NOMO-1 treated with dmso at 0.1 percent for 144 hours (cell line): ENCODE data around the gene GUCY1A1.
A peak's percentile ranks its signal among the peaks of the same experiment; 100 is the strongest.

Experiments
- DNase-seq: peaks from one replicate; lab custom pipeline; 2025; ENCODE audit not compliant: unreplicated experiment; lab: John Stamatoyannopoulos, UW

GUCY1A1 gene

DNA sequence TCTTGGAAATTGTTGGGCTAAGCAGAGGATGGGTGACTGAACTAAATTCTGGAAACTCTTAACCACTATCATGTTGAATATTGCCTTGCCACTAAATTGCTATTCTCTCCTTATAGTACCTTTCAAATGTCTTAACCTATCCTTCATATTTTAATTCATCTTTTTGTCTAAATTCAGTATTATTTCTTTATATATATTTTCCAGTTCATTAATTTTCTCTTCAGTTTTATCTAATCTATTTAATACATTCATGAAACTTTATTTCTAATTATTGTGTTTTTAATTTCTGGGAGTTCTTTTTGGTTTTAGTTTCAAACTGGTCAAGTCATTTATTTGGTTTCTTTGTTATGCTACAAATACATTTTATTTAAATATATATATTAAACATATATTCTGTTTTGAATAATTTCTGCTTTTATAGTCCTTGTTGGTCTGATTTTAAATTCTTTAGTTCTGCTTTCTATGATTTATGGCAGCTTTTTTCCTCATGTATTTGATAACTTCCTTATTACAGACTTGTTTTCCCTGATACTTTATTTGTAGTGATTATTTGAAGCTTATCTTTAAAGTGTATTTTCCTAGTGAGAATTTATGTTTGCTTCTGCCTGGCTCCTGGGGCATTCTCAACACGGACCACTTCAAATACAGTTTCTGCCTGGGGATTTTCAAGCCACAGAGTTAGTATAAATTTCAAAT, 8.5 kb upstream of the GUCY1A1 start:
- DNase-seq, result no peak

DNA sequence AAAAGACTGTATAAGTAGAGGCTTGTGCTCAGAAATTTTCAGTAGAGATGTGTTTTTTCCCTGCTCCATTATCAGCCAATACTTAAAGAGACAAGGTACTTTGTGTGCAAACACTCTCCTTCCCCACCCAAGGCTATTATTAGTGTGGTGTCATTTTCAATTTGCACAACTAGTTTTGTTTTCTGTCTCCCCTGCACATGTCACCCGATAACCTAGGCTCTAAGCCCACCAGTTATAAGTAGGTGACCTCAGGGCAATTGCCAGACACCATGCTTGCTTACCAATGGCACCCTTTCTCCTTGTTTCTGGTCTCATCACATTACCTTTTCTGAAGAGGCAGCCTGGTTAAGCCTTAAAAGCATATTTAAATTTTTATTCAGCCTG, 8.0 kb upstream of the GUCY1A1 start:
- no peak for DNase-seq

DNA sequence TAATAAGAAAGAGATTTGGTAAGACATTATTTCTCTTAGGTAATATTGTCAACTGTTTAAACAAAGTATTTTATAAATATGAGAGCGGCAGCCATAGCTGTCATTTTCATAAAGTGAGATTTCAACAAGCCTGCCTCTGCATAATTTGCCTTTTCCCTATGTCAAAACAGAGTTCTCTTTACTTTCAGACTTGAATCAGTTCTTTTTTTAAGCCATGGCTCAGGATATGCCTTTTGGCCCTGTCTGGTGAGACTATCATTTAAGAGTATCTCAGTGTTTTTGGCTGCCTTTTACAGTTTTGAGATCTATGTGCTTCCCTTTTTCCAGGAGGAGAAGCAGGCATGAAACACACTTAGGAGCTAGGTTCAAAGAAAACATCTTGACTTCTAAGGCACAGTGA, 7.5 kb upstream of the GUCY1A1 start:
- DNase-seq, result no peak

DNA sequence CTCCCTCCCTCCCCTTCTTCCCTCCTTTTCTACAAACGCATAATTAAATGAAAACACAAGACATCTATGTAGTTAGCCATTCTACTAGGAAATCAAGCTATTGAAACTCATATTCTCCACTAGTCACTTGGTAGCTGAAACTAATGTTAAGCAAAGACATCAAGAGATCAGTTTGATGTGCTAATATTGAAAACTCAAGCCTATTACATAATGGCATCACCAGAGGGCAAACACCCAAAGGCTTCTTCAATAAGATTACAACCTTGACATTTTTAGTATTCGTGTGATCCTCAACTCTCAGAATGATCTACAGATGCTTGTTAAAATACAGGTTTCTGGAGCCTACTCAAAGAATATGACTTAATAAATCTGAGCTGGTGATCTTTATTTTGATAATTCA, 6.2 kb upstream of the GUCY1A1 start:
- no peak for DNase-seq

DNA sequence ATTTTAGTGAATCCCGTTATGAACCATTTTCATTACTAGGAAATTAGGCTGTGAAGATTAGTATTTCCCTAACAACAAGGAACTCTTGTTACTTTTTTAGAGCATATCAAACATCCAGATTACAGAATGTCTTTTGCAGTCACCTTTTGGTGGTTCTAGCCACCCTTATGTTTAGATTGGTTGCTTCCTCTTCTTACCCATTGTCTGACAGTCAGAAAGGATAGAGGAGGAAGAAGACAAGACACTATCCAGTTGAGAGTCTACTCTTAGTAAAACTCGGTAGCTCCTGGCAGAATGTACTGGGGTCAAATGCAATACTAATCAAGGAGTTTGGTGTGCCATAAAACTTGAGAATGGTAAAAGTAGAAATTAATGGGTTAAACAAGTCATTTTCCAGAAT, 1.6 kb upstream of the GUCY1A1 start:
- DNase-seq, result no peak

DNA sequence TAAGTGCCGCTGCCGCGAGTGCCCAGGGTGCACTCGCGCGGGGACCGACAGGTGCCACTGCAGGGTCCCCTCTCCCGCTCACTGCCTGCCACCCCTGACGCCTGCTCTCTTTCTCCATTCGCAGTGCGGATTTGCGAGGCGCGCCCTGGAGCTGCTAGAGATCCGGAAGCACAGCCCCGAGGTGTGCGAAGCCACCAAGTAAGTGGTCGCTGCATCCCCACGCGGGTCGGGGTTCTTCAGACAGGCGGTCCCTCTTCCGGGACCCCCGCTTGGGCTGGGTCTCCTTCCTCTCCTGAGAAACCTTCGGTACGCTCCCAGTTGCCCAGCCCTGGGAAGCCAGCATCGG, 547 bp downstream of the GUCY1A1 start:
- no peak for DNase-seq

DNA sequence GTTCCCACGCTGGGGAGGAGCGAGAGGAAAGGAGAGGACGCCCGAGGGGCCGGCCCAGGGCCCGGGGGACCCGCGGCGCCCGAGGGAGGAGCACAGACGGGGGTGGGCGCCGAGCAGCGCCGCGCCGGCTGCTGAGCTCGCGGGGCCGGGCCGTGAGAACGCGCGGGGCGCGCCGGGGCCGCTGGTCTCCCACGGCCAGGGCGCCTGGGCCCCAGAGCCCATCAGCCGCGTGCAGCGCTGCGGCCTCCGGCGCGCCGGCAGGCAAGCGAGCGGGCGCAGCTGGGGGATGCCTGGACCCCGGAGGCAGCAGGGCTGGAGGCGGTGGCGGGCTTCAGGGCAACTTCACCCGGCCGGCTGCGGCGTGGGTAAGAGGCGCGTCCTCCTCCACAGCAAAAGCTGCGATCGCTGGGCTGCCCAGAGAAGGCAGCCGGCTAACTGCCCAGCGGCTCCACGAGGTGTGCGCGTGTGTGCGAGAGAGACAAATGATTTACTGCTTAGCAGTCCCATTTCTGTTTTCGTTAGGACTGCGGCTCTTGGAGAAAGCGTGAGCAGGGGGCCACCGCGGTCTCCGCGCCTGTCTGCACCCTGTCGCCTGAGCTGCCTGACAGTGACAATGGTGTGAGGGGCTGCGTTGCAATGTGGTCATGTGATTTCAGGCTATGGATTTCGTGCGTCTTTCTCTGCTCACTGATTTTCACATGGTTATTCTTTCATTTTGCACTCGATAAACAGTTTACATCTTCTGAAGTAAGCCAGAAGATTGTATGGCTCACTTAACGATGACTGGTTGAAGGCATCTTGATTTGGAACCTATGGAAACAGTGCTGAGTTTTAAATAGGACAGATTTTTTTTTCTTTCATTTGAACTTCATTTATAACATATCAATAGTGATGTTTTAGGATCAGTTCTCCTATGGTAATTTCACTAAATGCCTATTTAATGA, 1.2 kb downstream of the GUCY1A1 start:
- no peak for DNase-seq

DNA sequence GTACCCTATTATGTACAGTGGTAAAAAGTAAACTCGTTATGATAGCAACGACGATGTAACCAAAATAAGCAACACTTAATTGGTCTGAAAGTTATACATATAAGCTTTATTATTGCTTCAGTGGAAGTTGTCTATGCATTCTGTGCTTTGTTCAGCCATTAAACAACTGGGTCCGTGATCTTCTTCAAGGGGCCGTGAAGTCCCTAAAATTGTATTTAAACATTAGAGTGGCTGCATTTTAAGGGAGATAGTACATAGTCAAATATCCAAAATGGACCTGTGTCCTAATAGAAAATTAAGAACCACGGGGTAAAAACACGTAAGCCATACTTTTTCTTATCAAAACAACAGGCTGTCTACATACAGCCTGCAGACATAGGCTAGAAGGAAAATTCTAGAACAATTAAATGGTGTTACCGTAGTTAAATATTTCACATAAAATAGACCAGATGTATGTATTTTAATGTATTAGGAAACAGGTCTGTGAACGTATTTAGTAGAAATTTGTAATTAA, 2.1 kb downstream of the GUCY1A1 start:
- no peak for DNase-seq

DNA sequence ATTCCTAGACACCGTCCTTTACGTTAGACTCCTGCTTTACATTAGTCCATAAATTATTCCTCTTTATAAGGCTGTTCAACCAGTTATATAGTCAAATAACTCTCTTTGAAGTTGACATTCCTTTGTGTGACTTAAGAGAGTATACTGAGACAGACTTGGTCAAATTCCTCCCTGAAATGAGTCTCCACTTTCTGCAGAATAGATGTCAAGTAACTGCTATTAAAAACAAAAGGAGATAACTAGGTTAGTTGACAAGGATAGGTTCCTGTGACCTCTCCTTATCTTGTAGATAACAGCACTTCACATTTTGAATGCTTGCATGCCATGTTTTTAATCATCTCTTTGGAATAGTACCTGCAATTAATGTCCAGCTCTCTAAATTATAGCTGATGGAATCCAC, 5.7 kb downstream of the GUCY1A1 start:
- DNase-seq, result no peak

DNA sequence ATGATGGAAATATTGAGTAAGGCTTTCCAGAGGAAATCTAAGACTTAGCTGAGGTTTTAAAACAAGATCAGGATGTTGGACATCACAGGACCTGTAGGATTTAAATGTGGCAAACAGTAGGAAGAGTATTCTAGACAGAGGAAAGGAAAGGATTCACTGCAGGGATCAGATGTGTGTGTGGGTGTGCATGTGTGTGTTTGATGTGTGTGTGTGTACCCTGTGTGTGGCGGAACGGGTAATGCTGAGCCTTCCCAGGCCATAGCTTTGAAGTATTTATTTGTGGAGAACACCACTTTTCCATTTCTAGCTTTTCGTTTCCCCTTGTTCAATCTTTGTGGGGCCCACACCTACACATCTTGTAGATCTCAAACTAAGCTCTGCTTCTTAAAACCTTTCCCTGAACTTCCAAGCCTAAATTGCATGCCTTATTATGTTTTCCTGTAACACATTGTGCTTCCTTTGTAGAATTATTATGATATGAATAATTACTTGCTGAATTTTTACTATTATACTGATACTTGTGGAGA, 6.9 kb downstream of the GUCY1A1 start:
- DNase-seq, result no peak

DNA sequence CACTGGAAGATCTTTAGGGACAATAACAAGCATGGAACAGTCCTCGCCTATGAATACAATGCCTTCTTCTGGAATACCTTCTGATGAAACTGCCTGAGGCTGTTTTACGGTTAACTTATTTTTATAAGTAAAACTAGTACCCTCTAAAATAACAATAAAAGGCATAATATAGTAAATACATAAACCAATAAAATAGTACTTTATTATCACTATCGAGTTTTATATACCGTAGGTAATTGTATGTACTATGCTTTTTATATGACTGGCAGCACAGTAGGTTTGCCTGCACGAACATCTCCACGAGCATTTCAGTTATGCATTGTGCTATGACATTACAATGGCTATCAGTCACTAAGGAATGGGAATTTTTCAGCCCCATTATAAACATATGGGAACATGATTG, 8.0 kb downstream of the GUCY1A1 start:
- no peak for DNase-seq

DNA sequence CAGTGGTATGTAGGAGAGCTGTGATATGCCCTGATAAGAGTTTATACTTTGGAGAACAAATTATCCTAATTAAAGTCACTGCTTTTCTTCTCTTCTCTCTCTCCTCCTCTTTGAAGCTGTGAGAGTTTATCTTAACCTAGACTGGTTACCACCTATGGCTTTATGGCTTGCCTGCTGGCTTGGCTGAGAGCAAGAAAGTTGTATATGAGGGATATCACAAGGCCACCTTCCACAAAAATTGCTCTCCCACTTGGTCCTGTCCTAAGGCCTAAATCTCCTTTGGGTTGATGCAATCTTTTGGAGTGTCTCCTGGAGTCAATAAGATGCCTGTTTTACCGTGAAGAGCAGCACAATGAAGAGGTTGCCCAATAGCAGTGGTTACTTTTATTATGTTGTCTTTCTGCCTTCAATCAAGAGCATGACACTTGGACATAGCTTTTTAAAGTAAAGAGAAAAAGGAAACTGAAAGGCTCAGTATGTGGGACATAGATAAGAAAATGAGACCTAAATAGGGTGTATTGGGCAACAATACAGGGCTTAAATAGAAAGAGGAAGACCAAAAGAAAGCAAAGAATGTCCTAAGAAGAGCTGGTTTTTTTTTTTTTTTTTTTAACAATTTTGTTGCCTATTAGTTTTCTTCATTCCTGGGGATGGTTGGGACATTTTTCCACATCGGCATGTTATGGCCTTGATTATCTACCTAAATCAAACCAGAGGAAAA, 9.2 kb downstream of the GUCY1A1 start:
- DNase-seq, result peak; percentile 78

DNA sequence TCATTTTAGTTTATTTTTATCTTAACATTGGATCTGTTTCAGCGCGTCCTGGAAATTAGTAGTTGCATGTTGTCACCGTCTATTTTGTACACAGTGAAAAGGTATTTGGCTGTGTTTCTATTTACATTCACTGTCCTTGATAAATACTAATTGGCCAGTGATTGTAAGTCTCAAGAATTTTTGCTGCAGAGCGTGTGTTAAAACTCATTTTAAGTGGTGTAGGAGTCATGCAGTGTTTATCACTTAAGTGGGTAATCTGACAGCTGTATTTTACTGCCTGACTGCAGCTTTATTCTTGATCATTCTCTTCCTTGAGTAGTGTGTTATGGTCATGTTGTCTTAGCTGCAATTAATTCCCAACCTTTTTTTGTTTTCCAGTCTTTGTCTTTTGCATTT, 9.8 kb downstream of the GUCY1A1 start:
- no peak for DNase-seq

DNA sequence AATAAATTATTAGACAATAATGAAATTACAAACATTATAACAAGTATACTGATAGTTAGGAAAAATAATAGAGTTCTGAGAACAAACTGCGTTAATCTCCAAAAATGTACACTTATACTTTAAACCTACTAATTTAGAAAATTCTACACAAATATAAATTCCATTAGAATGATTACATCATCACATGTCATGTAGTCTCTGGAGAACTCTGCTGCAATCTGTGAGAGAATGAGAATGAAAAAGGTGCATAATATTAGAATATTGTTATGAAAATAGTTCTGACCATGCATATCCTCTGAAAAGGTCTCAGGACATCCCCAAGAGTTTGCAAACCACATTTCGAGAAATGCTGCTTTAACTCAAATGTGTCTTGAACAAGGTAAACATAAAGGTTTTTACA, 11.4 kb downstream of the GUCY1A1 start:
- no peak for DNase-seq

DNA sequence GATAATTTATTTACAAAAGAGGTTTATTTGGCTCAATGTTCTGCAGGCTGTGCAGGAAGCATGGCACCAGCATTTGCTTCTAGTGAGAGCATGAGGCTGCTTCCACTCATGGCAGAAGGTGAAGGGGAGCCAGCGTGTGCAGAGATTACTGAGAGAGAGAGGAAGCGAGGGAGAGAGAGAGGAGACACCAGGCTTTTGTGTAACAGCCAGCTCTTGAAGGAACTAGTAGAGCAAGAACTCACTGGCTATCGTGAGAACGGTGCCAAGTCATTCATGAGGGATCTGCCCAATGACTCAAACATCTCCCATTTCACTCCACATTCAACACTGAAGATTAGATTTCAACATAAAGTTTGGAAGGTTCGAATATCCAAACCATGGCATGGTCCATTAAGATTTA, 12.7 kb downstream of the GUCY1A1 start:
- DNase-seq, result no peak

DNA sequence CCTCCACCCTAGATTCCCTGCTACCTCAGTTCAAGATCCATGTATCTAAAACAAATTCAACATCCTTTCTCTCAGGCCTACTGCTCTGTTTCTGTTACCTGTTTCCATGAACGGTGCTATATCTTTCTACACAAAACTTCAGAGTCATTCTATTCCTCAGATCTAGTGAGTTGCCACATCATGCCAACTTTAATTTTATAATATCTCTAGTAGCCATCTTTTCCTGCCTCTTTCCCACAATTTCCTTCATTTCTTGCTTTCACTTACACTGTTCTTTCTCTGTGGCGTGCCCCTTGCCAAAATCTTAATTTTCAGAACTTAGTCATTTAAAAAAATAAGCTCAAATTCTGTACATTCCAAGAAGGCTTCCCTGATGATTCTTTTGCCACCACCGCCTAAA, 15.2 kb downstream of the GUCY1A1 start:
- no peak for DNase-seq

DNA sequence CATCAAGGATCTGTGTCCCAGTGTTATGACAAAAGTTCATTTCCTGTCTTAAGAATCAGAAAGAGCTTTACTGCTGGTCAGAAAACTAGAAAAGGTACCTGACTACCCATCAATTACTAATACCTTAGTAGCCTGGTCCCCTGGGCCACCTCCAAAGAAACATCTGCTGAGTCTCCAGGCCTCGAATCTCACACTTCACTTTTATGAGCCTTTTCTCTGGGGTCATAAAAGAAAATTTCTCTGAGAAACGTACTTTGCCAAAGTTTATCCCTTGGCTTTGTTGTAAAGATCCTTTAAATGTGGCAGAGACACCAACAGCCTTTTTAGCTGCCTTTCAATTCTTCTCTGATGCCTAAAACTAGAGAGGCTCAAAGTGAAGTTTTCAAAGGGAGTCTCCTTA, 17.8 kb downstream of the GUCY1A1 start:
- DNase-seq, result no peak

DNA sequence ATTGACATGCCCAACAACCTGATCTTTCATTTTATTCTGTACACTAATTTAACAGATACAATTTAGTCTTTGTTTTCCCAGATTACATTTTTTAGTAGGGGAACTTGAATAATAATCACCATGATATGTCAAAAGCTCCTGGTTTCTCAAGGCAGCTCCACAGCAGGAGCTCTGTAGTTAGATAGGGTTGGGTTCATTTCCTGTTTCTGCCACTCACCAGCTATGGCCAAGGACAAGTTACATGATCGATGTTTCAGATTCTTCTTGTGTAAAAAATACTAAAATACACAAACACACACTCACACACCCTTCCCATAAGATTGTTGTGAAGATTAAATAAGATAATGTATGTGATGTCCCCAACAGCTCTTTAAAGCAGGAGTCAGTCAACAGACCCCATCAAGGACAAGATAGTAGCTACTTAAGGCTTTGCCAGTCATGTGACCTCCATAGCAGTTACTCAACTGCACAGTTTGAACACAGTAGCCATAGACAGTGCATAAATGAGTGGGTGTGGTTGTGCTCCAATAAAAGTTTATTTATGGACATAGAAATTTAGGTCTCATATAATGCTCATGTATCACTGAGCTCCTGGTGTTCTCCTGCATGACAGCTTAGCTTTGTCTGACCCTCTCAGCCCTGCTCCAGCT, 18.4 kb downstream of the GUCY1A1 start:
- no peak for DNase-seq

DNA sequence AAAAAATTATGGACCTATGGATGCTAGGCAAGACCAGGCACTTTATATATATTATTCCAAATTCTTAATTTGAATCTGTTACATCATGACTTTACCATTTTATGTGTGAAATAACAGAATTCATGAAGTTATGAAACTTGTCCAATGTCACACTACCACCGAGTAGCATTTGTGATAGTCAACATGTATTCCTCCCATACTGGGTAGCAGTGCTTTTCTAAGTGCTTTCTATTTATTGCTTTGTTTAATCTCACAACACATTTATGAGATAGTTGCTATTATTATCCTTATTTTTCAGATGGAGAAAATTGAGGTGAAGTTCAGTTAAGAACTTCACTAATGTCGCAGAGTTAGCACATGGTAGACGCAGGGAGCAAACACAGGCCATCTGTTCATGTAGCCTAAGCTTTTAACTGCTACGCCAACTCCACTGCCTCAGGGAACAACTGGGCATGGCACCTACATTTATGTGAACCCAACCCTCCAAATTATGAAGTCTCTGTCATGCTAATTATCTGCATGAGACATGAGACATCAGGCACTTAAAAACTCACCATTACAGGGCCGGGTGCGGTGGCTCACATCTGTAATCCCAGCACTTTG, 20.8 kb downstream of the GUCY1A1 start:
- DNase-seq, result no peak

DNA sequence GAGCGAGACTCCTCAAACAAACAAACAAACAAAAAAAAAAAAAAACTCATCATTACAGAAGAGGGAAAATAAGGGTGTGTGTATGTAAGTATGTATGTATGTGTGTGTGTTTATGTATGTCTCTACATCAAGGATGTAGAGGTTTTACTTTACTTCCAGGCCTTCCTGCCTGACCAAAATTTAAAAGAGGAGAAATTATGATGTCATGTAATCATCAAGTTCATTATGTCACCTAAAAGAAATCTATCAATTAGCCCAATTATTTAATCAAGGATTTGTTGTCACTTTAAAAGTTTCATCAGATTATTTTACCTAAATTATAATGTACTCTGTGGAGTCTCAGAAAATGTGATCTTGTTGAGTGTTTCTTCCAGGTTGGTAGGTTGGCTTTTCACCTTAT, 21.6 kb downstream of the GUCY1A1 start:
- DNase-seq, result no peak

DNA sequence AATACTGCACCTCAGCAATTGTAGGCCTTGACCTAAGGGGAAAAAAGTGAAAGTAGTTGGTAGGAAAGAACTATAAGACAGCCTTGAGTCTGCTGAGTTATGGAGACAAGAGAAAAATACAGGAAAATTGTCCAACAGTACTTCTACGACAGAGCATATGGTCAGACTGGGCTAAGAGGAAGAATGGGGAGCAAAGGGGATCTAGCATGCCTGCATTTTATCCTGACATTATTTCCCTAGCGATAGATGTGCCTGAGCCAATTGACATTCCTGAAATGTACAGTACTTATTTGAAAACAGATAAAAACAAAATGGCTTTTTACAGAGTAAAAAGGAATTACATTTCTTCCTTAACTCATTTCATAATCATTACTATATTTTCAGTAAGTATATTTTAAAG, 22.2 kb downstream of the GUCY1A1 start:
- no peak for DNase-seq
